HepG2 (cell line): ENCODE measurements around the gene PGP. TPM values are rescaled to one million over a fixed set of nuclear protein-coding genes. Genes with fewer than 3 reads are reported as not detected.
A peak's percentile ranks its signal among the peaks of the same experiment; 100 is the strongest.

Source experiments
- FOXP1 ChIP-seq, 2 experiments: fragments of 450-650 bp in 1 of 2; IDR thresholded peaks; 2 replicates each; pipeline ENCODE4 v1.6.1; 2017 to 2018; ENCODE audit warnings: antibody characterized with exemption in 1 of 2
- HMG20B ChIP-seq: conservative IDR thresholded peaks from 2 replicates; pipeline ENCODE4 v1.6.1; 2016; ENCODE audit warnings: missing genetic modification reagents, missing compliant biosample characterization
- HOXD1 ChIP-seq: sonication (generic); formaldehyde crosslinking; IDR thresholded peaks from 2 replicates; pipeline ENCODE4 v1.5.0; 2020; ENCODE audit warnings: missing genetic modification reagents
- KDM3A ChIP-seq: IDR thresholded peaks from 2 replicates; pipeline ENCODE4 v1.6.1; 2018; ENCODE audit warnings: low read depth, missing compliant biosample characterization
- SOX13 ChIP-seq, 3 experiments: fragments of 450-650 bp in 1 of 3; sonication (generic) in 1 of 3; formaldehyde crosslinking in 1 of 3; IDR thresholded peaks in 2 of 3; conservative IDR thresholded peaks in 1 of 3; 2 replicates each; pipeline versions ENCODE4 v1.5.0 to v1.6.1; 2016 to 2020; ENCODE audit warnings: antibody characterized with exemption in 1 of 3, mild to moderate bottlenecking in 1 of 3, missing compliant biosample characterization in 1 of 3, missing genetic modification reagents in 1 of 3, moderate library complexity in 1 of 3
- SRF ChIP-seq: IDR thresholded peaks from 2 replicates; pipeline ENCODE4 v1.6.1; 2011; ENCODE audit warnings: mild to moderate bottlenecking, low read depth, low read length, moderate library complexity
- TGIF2 ChIP-seq: IDR thresholded peaks from 2 replicates; pipeline ENCODE4 v1.6.1; 2016; ENCODE audit warnings: control low read depth, missing compliant biosample characterization
- ZNF205 ChIP-seq: IDR thresholded peaks from 2 replicates; pipeline ENCODE4 v1.6.1; 2018; ENCODE audit warnings: missing biosample characterization, missing genetic modification reagents
- ZNF878 ChIP-seq: sonication (generic); formaldehyde crosslinking; IDR thresholded peaks from 2 replicates; pipeline ENCODE4 v1.8.1; 2023; ENCODE audit warnings: mild to moderate bottlenecking, missing genetic modification reagents, moderate library complexity
- polyA plus RNA-seq, 8 experiments: library from polyadenylated mRNA; depleted of rRNA in 3 of 8; stranded (reverse) in 7 of 8; unstranded in 1 of 8; fragments of >200 nt; fragmentation: Illumina TruSeq in 4 of 8; extraction: Trizol in 4 of 8; gene quantifications; 2 replicates each; pipeline versions ENCODE4 v1.2.1 to v1.2.3, GENCODE V29; 2011 to 2016; ENCODE audit warnings: low read depth in 4 of 8, missing spikeins in 1 of 8, mixed read lengths in 1 of 8; ENCODE audit not compliant: insufficient read depth in 1 of 8
- total RNA-seq, 5 experiments: library from RNA; depleted of rRNA; stranded (reverse); fragments of >200 nt; fragmentation: Illumina TruSeq; extraction: Trizol; gene quantifications; 2 replicates each; pipeline ENCODE4 v1.2.3, GENCODE V29; 2016; ENCODE audit warnings: low read depth in 1 of 5
- TF ChIP-seq, protein P1 (sequence below): sonication (generic); formaldehyde crosslinking; IDR thresholded peaks from 2 replicates; pipeline ENCODE4 v1.5.1; 2020; ENCODE audit warnings: mild to moderate bottlenecking, missing genetic modification reagents, borderline replicate concordance
- TF ChIP-seq, protein P2 (sequence below): sonication (generic); formaldehyde crosslinking; IDR thresholded peaks from 2 replicates; pipeline ENCODE4 v1.4.0; 2020; ENCODE audit warnings: missing genetic modification reagents, borderline replicate concordance
- TF ChIP-seq, protein P3 (sequence below): sonication (generic); formaldehyde crosslinking; IDR thresholded peaks from 2 replicates; pipeline ENCODE4 v1.5.1; 2020; ENCODE audit warnings: mild to moderate bottlenecking, missing genetic modification reagents, moderate library complexity
- TF ChIP-seq, protein P4 (sequence below): sonication (generic); formaldehyde crosslinking; IDR thresholded peaks from 2 replicates; pipeline ENCODE4 v1.9.0; 2022; ENCODE audit warnings: low read depth, missing genetic modification reagents

Gene PGP
- total and polyA plus RNA-seq, 2 of the 13 experiments (the other 11 are each of a cell fraction or from before 2014, with no cell fraction given): 7.3 to 18.3 TPM

DNA sequence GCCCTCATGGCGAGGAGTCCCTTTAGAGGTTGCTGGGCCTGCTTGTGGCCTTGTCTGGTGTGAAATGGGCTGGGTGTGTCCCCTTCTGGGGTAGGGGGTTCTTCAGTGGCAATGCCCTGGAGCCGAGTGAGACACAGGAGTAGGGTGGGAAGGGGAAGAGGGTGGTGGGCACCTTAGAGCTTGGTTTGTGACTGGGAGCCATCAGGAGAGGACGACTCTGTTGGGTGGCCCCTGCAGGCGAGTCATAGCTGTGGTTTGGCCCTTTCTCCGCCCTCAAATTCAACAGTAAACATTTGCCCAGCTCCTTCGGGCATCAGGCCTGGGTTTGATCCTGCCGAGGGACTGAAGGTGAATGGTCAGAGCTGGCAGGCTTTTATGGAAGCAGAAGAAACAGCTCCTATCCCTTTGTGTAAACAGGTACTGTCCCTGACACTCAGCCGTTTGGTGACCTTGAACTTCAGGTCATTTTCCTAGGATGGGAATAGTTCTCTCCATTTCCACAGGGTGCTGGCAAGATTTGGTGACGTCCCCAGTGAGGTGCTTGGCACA lies 11.7 kb upstream of the PGP start (continued):
- TF ChIP-seq, protein P1, sequence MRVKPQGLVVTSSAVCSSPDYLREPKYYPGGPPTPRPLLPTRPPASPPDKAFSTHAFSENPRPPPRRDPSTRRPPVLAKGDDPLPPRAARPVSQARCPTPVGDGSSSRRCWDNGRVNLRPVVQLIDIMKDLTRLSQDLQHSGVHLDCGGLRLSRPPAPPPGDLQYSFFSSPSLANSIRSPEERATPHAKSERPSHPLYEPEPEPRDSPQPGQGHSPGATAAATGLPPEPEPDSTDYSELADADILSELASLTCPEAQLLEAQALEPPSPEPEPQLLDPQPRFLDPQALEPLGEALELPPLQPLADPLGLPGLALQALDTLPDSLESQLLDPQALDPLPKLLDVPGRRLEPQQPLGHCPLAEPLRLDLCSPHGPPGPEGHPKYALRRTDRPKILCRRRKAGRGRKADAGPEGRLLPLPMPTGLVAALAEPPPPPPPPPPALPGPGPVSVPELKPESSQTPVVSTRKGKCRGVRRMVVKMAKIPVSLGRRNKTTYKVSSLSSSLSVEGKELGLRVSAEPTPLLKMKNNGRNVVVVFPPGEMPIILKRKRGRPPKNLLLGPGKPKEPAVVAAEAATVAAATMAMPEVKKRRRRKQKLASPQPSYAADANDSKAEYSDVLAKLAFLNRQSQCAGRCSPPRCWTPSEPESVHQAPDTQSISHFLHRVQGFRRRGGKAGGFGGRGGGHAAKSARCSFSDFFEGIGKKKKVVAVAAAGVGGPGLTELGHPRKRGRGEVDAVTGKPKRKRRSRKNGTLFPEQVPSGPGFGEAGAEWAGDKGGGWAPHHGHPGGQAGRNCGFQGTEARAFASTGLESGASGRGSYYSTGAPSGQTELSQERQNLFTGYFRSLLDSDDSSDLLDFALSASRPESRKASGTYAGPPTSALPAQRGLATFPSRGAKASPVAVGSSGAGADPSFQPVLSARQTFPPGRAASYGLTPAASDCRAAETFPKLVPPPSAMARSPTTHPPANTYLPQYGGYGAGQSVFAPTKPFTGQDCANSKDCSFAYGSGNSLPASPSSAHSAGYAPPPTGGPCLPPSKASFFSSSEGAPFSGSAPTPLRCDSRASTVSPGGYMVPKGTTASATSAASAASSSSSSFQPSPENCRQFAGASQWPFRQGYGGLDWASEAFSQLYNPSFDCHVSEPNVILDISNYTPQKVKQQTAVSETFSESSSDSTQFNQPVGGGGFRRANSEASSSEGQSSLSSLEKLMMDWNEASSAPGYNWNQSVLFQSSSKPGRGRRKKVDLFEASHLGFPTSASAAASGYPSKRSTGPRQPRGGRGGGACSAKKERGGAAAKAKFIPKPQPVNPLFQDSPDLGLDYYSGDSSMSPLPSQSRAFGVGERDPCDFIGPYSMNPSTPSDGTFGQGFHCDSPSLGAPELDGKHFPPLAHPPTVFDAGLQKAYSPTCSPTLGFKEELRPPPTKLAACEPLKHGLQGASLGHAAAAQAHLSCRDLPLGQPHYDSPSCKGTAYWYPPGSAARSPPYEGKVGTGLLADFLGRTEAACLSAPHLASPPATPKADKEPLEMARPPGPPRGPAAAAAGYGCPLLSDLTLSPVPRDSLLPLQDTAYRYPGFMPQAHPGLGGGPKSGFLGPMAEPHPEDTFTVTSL (CRISPR knock-in tag): peak; percentile 16; the same call in 1 of the 2 replicates
- TF ChIP-seq, protein P2, sequence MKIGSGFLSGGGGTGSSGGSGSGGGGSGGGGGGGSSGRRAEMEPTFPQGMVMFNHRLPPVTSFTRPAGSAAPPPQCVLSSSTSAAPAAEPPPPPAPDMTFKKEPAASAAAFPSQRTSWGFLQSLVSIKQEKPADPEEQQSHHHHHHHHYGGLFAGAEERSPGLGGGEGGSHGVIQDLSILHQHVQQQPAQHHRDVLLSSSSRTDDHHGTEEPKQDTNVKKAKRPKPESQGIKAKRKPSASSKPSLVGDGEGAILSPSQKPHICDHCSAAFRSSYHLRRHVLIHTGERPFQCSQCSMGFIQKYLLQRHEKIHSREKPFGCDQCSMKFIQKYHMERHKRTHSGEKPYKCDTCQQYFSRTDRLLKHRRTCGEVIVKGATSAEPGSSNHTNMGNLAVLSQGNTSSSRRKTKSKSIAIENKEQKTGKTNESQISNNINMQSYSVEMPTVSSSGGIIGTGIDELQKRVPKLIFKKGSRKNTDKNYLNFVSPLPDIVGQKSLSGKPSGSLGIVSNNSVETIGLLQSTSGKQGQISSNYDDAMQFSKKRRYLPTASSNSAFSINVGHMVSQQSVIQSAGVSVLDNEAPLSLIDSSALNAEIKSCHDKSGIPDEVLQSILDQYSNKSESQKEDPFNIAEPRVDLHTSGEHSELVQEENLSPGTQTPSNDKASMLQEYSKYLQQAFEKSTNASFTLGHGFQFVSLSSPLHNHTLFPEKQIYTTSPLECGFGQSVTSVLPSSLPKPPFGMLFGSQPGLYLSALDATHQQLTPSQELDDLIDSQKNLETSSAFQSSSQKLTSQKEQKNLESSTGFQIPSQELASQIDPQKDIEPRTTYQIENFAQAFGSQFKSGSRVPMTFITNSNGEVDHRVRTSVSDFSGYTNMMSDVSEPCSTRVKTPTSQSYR (CRISPR knock-in tag): peak; percentile 33; the same call in 1 of the 2 replicates
- TF ChIP-seq KDM3A (CRISPR knock-in tag) (0 out of 2 replicates have a peak, but pooled peaks have one; percentile 20), FOXP1 (IDR thresholded peaks at IDR 0.05) (peak; percentile 51; the same call in 1 of the 2 replicates), FOXP1 (CRISPR knock-in tag; IDR thresholded peaks at IDR 0.05) (peak; percentile 87), ZNF878 (CRISPR knock-in tag) (peak; percentile 50; the same call in 1 of the 2 replicates), SOX13 (IDR thresholded peaks at IDR 0.05) (no peak), SOX13 (CRISPR knock-in tag; conservative IDR thresholded peaks at IDR 0.05 in 1 of 2, IDR thresholded peaks at IDR 0.05 in 1 of 2) (peak in 1 of 2 experiments; percentile 61; a peak in 2 of 4 replicates), HMG20B (peak; percentile 71; the same call in 1 of the 2 replicates), SRF (peak; percentile 32; the same call in 1 of the 2 replicates), HOXD1 (no peak), ZNF205 (0 out of 2 replicates have a peak, but pooled peaks have one; percentile 25), TGIF2 (CRISPR knock-in tag) (no peak)
- TF ChIP-seq, protein P3, sequence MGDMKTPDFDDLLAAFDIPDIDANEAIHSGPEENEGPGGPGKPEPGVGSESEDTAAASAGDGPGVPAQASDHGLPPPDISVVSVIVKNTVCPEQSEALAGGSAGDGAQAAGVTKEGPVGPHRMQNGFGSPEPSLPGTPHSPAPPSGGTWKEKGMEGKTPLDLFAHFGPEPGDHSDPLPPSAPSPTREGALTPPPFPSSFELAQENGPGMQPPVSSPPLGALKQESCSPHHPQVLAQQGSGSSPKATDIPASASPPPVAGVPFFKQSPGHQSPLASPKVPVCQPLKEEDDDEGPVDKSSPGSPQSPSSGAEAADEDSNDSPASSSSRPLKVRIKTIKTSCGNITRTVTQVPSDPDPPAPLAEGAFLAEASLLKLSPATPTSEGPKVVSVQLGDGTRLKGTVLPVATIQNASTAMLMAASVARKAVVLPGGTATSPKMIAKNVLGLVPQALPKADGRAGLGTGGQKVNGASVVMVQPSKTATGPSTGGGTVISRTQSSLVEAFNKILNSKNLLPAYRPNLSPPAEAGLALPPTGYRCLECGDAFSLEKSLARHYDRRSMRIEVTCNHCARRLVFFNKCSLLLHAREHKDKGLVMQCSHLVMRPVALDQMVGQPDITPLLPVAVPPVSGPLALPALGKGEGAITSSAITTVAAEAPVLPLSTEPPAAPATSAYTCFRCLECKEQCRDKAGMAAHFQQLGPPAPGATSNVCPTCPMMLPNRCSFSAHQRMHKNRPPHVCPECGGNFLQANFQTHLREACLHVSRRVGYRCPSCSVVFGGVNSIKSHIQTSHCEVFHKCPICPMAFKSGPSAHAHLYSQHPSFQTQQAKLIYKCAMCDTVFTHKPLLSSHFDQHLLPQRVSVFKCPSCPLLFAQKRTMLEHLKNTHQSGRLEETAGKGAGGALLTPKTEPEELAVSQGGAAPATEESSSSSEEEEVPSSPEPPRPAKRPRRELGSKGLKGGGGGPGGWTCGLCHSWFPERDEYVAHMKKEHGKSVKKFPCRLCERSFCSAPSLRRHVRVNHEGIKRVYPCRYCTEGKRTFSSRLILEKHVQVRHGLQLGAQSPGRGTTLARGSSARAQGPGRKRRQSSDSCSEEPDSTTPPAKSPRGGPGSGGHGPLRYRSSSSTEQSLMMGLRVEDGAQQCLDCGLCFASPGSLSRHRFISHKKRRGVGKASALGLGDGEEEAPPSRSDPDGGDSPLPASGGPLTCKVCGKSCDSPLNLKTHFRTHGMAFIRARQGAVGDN: peak; percentile 32
- TF ChIP-seq, protein P4, sequence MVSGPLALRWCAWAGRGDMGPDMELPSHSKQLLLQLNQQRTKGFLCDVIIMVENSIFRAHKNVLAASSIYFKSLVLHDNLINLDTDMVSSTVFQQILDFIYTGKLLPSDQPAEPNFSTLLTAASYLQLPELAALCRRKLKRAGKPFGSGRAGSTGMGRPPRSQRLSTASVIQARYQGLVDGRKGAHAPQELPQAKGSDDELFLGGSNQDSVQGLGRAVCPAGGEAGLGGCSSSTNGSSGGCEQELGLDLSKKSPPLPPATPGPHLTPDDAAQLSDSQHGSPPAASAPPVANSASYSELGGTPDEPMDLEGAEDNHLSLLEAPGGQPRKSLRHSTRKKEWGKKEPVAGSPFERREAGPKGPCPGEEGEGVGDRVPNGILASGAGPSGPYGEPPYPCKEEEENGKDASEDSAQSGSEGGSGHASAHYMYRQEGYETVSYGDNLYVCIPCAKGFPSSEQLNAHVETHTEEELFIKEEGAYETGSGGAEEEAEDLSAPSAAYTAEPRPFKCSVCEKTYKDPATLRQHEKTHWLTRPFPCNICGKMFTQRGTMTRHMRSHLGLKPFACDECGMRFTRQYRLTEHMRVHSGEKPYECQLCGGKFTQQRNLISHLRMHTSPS (CRISPR knock-in tag): peak; percentile 88
